K562 (cell line): ENCODE data around the gene PI4KA. TPM values are rescaled to one million over a fixed set of nuclear protein-coding genes. Genes with fewer than 3 reads are reported as not detected.
A peak's percentile ranks its signal among the peaks of the same experiment; 100 is the strongest.

Source experiments
- ATAC-seq: fragments of 200-7000 bp; cut with Tn5 transposase; 3 replicates; pipeline ENCODE4 v1.9.1; 2020; ENCODE audit warnings: moderate library complexity
- BruUV-seq: library from RNA; stranded (reverse); fragments of 400-500 nt; replicated peaks from 2 replicates; lab custom pipeline; 2021; lab: Mats Ljungman, UMichigan
- CTCF ChIA-PET: fragments of 300-600 bp; formaldehyde crosslinking; extraction: SDS; loops from one replicate; lab custom pipeline; 2021; ENCODE audit warnings: low intra/inter-chr PET ratio; lab: Yijun Ruan, JAX
- POLR2A ChIA-PET: fragments of 300-600, 350-650 bp; sonication (Branson Sonifier 250); formaldehyde crosslinking; extraction: SDS; loops from one replicate; lab custom pipeline; 2021; ENCODE audit warnings: antibody characterized with exemption, inconsistent platforms; lab: Yijun Ruan, JAX
- DNase-seq, 4 experiments: peaks; one replicate each; pipeline versions ENCODE4 v3.0.0 to v3.0.0-alpha.2; 2011 to 2018; ENCODE audit warnings: low spot score in 3 of 4, mixed read lengths in 3 of 4; ENCODE audit errors: extremely low read depth in 1 of 4
- FAIRE-seq: peaks from 2 replicates; lab custom pipeline; 2011; peaks lifted over from hg19 to GRCh38; lab: Jason Lieb, UNC
- H2AFZ ChIP-seq: 2 replicates; pipeline ENCODE4 v1.6.0; 2011; ENCODE audit warnings: low read depth, low read length, control low read depth, inconsistent platforms
- H3K27ac ChIP-seq: fragments of 200-600 bp; 3 replicates; pipeline ENCODE4 v1.8.0; 2011; ENCODE audit warnings: low read depth, mild to moderate bottlenecking, control low read depth, inconsistent platforms, low read length, moderate library complexity, mixed read lengths; ENCODE audit errors: extremely low read depth
- H3K27me3 ChIP-seq, 2 experiments: fragments of 300-600 bp in 1 of 2; 2 replicates in 1 of 2; 3 replicates in 1 of 2; pipeline versions ENCODE4 v1.6.0 to v1.8.0; 2011; ENCODE audit warnings: inconsistent platforms in 2 of 2, low read length in 2 of 2, mild to moderate bottlenecking in 1 of 2, mixed read lengths in 1 of 2, moderate library complexity in 1 of 2; ENCODE audit not compliant: control insufficient read depth in 2 of 2, insufficient read depth in 2 of 2
- H3K36me3 ChIP-seq: fragments of 300-600 bp; 3 replicates; pipeline ENCODE4 v1.8.0; 2011; ENCODE audit warnings: mild to moderate bottlenecking, low read length, inconsistent platforms; ENCODE audit not compliant: control insufficient read depth, insufficient read depth
- H3K4me1 ChIP-seq, 2 experiments: fragments of 200-600 bp in 1 of 2; replicated peaks in 1 of 2; 2 replicates in 1 of 2; 3 replicates in 1 of 2; pipeline versions ENCODE4 v1.5.1 to v1.8.0; 2011; ENCODE audit warnings: inconsistent platforms in 2 of 2, low read length in 2 of 2, mild to moderate bottlenecking in 1 of 2, mixed read lengths in 1 of 2, moderate library complexity in 1 of 2; ENCODE audit not compliant: control insufficient read depth in 2 of 2, insufficient read depth in 2 of 2
- H3K4me2 ChIP-seq: 2 replicates; pipeline ENCODE4 v1.6.1; 2011; ENCODE audit warnings: low read length, control low read depth, inconsistent platforms, mixed read lengths; ENCODE audit not compliant: insufficient read depth
- H3K4me3 ChIP-seq: fragments of 200-600 bp; sonication (generic), shearing (Covaris generic); 2 replicates; pipeline ENCODE4 v1.5.1; 2016; ENCODE audit warnings: control low read depth, inconsistent platforms
- H3K79me2 ChIP-seq: fragments of 200-600 bp; 3 replicates; pipeline ENCODE4 v1.8.0; 2011; ENCODE audit warnings: low read length, inconsistent platforms; ENCODE audit not compliant: control insufficient read depth, insufficient read depth
- H3K9ac ChIP-seq, 2 experiments: 2 replicates each; pipeline versions ENCODE4 v1.6.0 to v1.6.1; 2011; ENCODE audit warnings: low read depth in 2 of 2, low read length in 2 of 2, control low read depth in 1 of 2, inconsistent platforms in 1 of 2, mild to moderate bottlenecking in 1 of 2, mixed read lengths in 1 of 2; ENCODE audit not compliant: insufficient read depth in 1 of 2
- H3K9me1 ChIP-seq: one replicate; pipeline ENCODE4 v1.6.0; 2011; ENCODE audit warnings: inconsistent platforms, mild to moderate bottlenecking, low read length, moderate library complexity; ENCODE audit not compliant: control insufficient read depth, insufficient read depth
- H3K9me3 ChIP-seq: replicated peaks from 2 replicates; pipeline ENCODE4 v1.5.1; 2011; ENCODE audit warnings: low read depth, low read length, inconsistent platforms; ENCODE audit not compliant: control insufficient read depth, insufficient read depth
- H4K20me1 ChIP-seq: replicated peaks from 2 replicates; pipeline ENCODE4 v1.6.1; 2011; ENCODE audit warnings: low read length, inconsistent platforms, mixed read lengths; ENCODE audit not compliant: control insufficient read depth, insufficient read depth
- BRF1 ChIP-seq: IDR thresholded peaks from 3 replicates; pipeline ENCODE4 v1.6.1; 2011; ENCODE audit warnings: borderline replicate concordance, mild to moderate bottlenecking; ENCODE audit not compliant: insufficient read length; ENCODE audit errors: extremely low read depth
- CHAMP1 ChIP-seq: fragments of 450-650 bp; IDR thresholded peaks from 2 replicates; pipeline ENCODE4 v1.6.1; 2016; ENCODE audit warnings: mild to moderate bottlenecking
- HSF4 ChIP-seq: fragments of 250-450 bp; sonication (Bioruptor Pico); IDR thresholded peaks from 2 replicates; pipeline ENCODE4 v2.1.2; 2022; ENCODE audit warnings: mild to moderate bottlenecking, moderate library complexity, borderline replicate concordance
- ID3 ChIP-seq, 2 experiments: fragments of 250-450 bp in 1 of 2; fragments of 450-650 bp in 1 of 2; sonication (Bioruptor Pico) in 1 of 2; IDR thresholded peaks; 2 replicates each; pipeline versions ENCODE4 v1.6.1 to v1.8.0; 2016 to 2021; ENCODE audit warnings: mild to moderate bottlenecking in 2 of 2, moderate library complexity in 2 of 2, missing compliant biosample characterization in 1 of 2, missing genetic modification characterization in 1 of 2
- IRF2 ChIP-seq: sonication (generic); formaldehyde crosslinking; IDR thresholded peaks from 2 replicates; pipeline ENCODE4 v1.8.1; 2022; ENCODE audit warnings: mild to moderate bottlenecking, missing genetic modification reagents
- KLF1 ChIP-seq: fragments of 450-650 bp; IDR thresholded peaks from 2 replicates; pipeline ENCODE4 v1.6.1; 2016; ENCODE audit warnings: missing genetic modification characterization, missing compliant biosample characterization
- PTRF ChIP-seq: fragments of 450-650 bp; IDR thresholded peaks from 2 replicates; pipeline ENCODE4 v1.6.1; 2016; ENCODE audit warnings: mild to moderate bottlenecking, missing genetic modification characterization, missing compliant biosample characterization
- PURB ChIP-seq: sonication (generic); formaldehyde crosslinking; IDR thresholded peaks from 2 replicates; pipeline ENCODE4 v1.9.0; 2021; ENCODE audit warnings: low read depth, mild to moderate bottlenecking, missing genetic modification reagents
- WGBS: fragments of 100-300 bp; shearing (Covaris generic); methylation state at CpG from one replicate; pipeline ENCODE4 v1.1.6; 2016; ENCODE audit warnings: low coverage, mixed read lengths; ENCODE audit not compliant: insufficient coverage; ENCODE audit errors: missing lambda C conversion rate; 5-methylcytosine and 5-hydroxymethylcytosine counted together
- in situ Hi-C: fragments of 300-500 bp; cut with MboI; formaldehyde crosslinking; loops from 4 replicates; pipeline ENCODE4 v1.15.0; 2018; ENCODE audit warnings: inconsistent platforms, mixed read lengths
- intact Hi-C: fragments of 100-400 bp; cut with micrococcal nuclease; formaldehyde crosslinking; loops from 2 replicates; pipeline ENCODE4 v1.14.2; 2022
- polyA plus RNA-seq, 8 experiments: library from polyadenylated mRNA; depleted of rRNA in 4 of 8; stranded (reverse) in 5 of 8; unstranded in 3 of 8; fragments of >200 nt; fragmentation: Nextera tagmentation in 2 of 8; fragmentation: Illumina TruSeq in 1 of 8; extraction: Ambion mirVana in 2 of 8; extraction: Trizol in 1 of 8; gene quantifications; 2 replicates each; pipeline versions ENCODE4 v1.2.1 to v1.2.3, GENCODE V29; 2011 to 2014; ENCODE audit warnings: inconsistent platforms in 1 of 8, missing spikeins in 1 of 8
- total RNA-seq, 7 experiments: library from RNA; depleted of rRNA in 6 of 7; stranded (reverse); fragments of >200 nt in 6 of 7; fragmentation: Illumina TruSeq in 2 of 7; extraction: Trizol in 2 of 7; gene quantifications; 2 replicates each; pipeline versions ENCODE4 v1.2.1 to v1.2.3, GENCODE V29; 2011 to 2021; ENCODE audit warnings: low replicate concordance in 1 of 7

PI4KA gene
- total and polyA plus RNA-seq, 9 of the 15 experiments (the other 6 are each of a cell fraction or from before 2014, with no cell fraction given): 7.3 to 187 (median 84.7) TPM

GRCh38 chr22:20834206-20834605, 24.4 kb downstream of the PI4KA start:
- Histone ChIP-seq H3K79me2 (peaks cover 18% of the 10 kb centered on the region), H3K4me3 (no peak overlapping the region), H3K36me3 (peaks cover 47% of the 10 kb centered on the region)
- BruUV-seq: no TSS peak
- intact Hi-C loops: no loop called here
- 0 out of 2 replicates have a peak, but pooled peaks have one; percentile 68 for TF ChIP-seq IRF2 (CRISPR knock-in tag)
- no peak for TF ChIP-seq KLF1 (tag)
- TF ChIP-seq PTRF: no peak
- TF ChIP-seq BRF1: peak; percentile 5
- 0 out of 2 replicates have a peak, but pooled peaks have one; percentile 1 for TF ChIP-seq HSF4 (CRISPR knock-in tag)
- TF ChIP-seq PURB: 0 out of 2 replicates have a peak, but pooled peaks have one; percentile 68
- TF ChIP-seq ID3 (CRISPR knock-in tag; IDR thresholded peaks at IDR 0.05): 0 out of 2 replicates have a peak, but pooled peaks have one; percentile 2
- no peak for TF ChIP-seq ID3 (tag; IDR thresholded peaks at IDR 0.05)
- no peak for TF ChIP-seq CHAMP1
- TF ChIP-seq, all 486 proteins: peak for 5
- POLR2A ChIA-PET: interaction anchor here (0.6 to 9.2 kb wide), 14 partner anchors 10 to 515 kb away, joined by 3 to 93 read pairs (median 4); partner anchors contain the start of gene DGCR6L
- peaks cover 0 to 3% of the 10 kb centered on the region in 2 experiments; a peak in 1 of 5 replicates for H3K4me1 ChIP-seq
- CTCF ChIA-PET: no interaction called here
- WGBS: 74% methylated on average over 3 of the region's 3 CpGs
- in situ Hi-C loops: no loop called here
- no peaks in the 10 kb centered on the region for H3K9me1 ChIP-seq
- ATAC-seq (no peak), FAIRE-seq (no peak), DNase-seq (peak in 3 of 4 experiments; percentile 15 to 39 (median 36))
- no peak overlapping the region for H3K9ac ChIP-seq
- H3K27me3 ChIP-seq: no peaks in the 10 kb centered on the region
- no peak overlapping the region for H2AFZ ChIP-seq
- H3K27ac ChIP-seq: no peak overlapping the region
- H4K20me1 ChIP-seq: peaks cover 3% of the 10 kb centered on the region; the same call in 1 of the 2 replicates
- H3K9me3 ChIP-seq: no peaks in the 10 kb centered on the region
- H3K4me2 ChIP-seq: no peak overlapping the region
